ENCODE data around the gene APMAP.

GRCh38 chr20:24913076-24913628 is 79.4 kb downstream of the APMAP start:
- no peak for TF ChIP-seq POLR2A (IDR thresholded peaks at IDR 0.05; ENCODE audit: low read length)
- TF ChIP-seq GATA1 (IDR thresholded peaks at IDR 0.05; ENCODE audit: low read depth, low read length): no peak
